OCI-LY1 (cell line): ENCODE measurements around the gene MDM4.

Experiments
- CTCF ChIP-seq: fragments of 200-600 bp; sonication (generic), shearing (Covaris generic); IDR thresholded peaks from 2 replicates; pipeline ENCODE4 v1.5.1; 2017; ENCODE audit warnings: mild to moderate bottlenecking, antibody characterized with exemption, low read length, moderate library complexity, mixed read lengths
- EZH2 ChIP-seq: fragments of 200-600 bp; sonication (generic), shearing (Covaris generic); IDR thresholded peaks from 2 replicates; pipeline ENCODE4 v1.8.0; 2017; ENCODE audit warnings: borderline replicate concordance, mixed run types, mild to moderate bottlenecking, antibody characterized with exemption, low read length, moderate library complexity, mixed read lengths

- TF ChIP-seq CTCF: no peak
- no peak for TF ChIP-seq EZH2
Measured at GRCh38 chr1:204503913-204504519, 12.2 kb upstream of the MDM4 start.
